HG03045 (cell line): ENCODE results near the gene FHIT.

ENCODE experiments used
- ATAC-seq: cut with Tn5 transposase; IDR thresholded peaks from one replicate; pipeline ENCODE4 v1.9.1; 2021; ENCODE audit warnings: mild to moderate bottlenecking, moderate library complexity; ENCODE audit not compliant: unreplicated experiment

Gene FHIT

GRCh38 chr3:60202052-60202726 lies 1049.1 kb downstream of the FHIT start:
- ATAC-seq, result no peak

GRCh38 chr3:60199306-60199705 lies 1051.9 kb downstream of the FHIT start:
- ATAC-seq, result no peak

- no peak for ATAC-seq
Measured at GRCh38 chr3:60198179-60198720, 1053.0 kb downstream of the FHIT start.

- no peak for ATAC-seq
Measured at GRCh38 chr3:60192297-60193114, 1058.7 kb downstream of the FHIT start.

GRCh38 chr3:60190073-60190472 lies 1061.2 kb downstream of the FHIT start:
- no peak for ATAC-seq

- no peak for ATAC-seq
Measured at GRCh38 chr3:60189304-60189703, 1061.9 kb downstream of the FHIT start.

GRCh38 chr3:60188803-60189202 lies 1062.4 kb downstream of the FHIT start:
- ATAC-seq, result no peak

GRCh38 chr3:60187343-60187742 lies 1063.9 kb downstream of the FHIT start:
- no peak for ATAC-seq

GRCh38 chr3:60186359-60186758 lies 1064.9 kb downstream of the FHIT start:
- ATAC-seq, result no peak

- ATAC-seq, result no peak
Measured at GRCh38 chr3:60185161-60185560, 1066.1 kb downstream of the FHIT start.

GRCh38 chr3:60182697-60183096 lies 1068.6 kb downstream of the FHIT start:
- no peak for ATAC-seq

GRCh38 chr3:60178931-60179653 lies 1072.2 kb downstream of the FHIT start:
- ATAC-seq, result no peak

GRCh38 chr3:60177726-60178125 lies 1073.5 kb downstream of the FHIT start:
- ATAC-seq, result no peak

- no peak for ATAC-seq
Measured at GRCh38 chr3:60176614-60177013, 1074.6 kb downstream of the FHIT start.

GRCh38 chr3:60175680-60176079 lies 1075.6 kb downstream of the FHIT start:
- ATAC-seq, result no peak

GRCh38 chr3:60169755-60170154 lies 1081.5 kb downstream of the FHIT start:
- no peak for ATAC-seq

GRCh38 chr3:60167186-60167585 lies 1084.1 kb downstream of the FHIT start:
- no peak for ATAC-seq

- no peak for ATAC-seq
Measured at GRCh38 chr3:60160822-60161748, 1090.2 kb downstream of the FHIT start.

- ATAC-seq, result no peak
Measured at GRCh38 chr3:60160111-60160821, 1091.0 kb downstream of the FHIT start.

GRCh38 chr3:60158035-60158434 lies 1093.2 kb downstream of the FHIT start:
- ATAC-seq, result no peak
